GM12878 (cell line): ENCODE results near the gene IL17F.

Source experiments
- CTCF ChIP-seq, 3 experiments: IDR thresholded peaks in 2 of 3; conservative IDR thresholded peaks in 1 of 3; 2 replicates each; pipeline ENCODE4 v1.5.1; 2011; ENCODE audit warnings: low read depth in 3 of 3, low read length in 3 of 3, mild to moderate bottlenecking in 3 of 3, control low read depth in 2 of 3, moderate library complexity in 2 of 3, inconsistent platforms in 1 of 3, mixed read lengths in 1 of 3; ENCODE audit not compliant: control insufficient read depth in 2 of 3, insufficient read depth in 1 of 3; ENCODE audit errors: extremely low read depth in 1 of 3
- HCFC1 ChIP-seq: fragments of 150-350 bp; IDR thresholded peaks from 2 replicates; pipeline ENCODE4 v1.6.1; 2014; ENCODE audit warnings: low read length
- SP1 ChIP-seq: IDR thresholded peaks from one replicate; pipeline ENCODE4 v1.6.1; 2011; ENCODE audit warnings: low read depth, low read length

GRCh38 chr6:52261229-52261628 lies 16.9 kb upstream of the IL17F start:
- no peak for TF ChIP-seq CTCF (IDR thresholded peaks at IDR 0.05 in 2 of 3, conservative IDR thresholded peaks at IDR 0.05 in 1 of 3; ENCODE audit: control insufficient read depth in 2 of 3, extremely low read depth in 1 of 3, insufficient read depth in 1 of 3, low read depth in 3 of 3, low read length in 3 of 3)
- TF ChIP-seq SP1: no peak
- TF ChIP-seq HCFC1: no peak
